GM18519 (cell line): Measurements from ENCODE around the gene TAPBP.

Experiments
- ATAC-seq: cut with Tn5 transposase; IDR thresholded peaks from one replicate; pipeline ENCODE4 v1.9.1; 2021; ENCODE audit warnings: mild to moderate bottlenecking, moderate library complexity; ENCODE audit not compliant: unreplicated experiment, low FRiP score

Gene TAPBP

GRCh38 chr6:33249732-33250630 is 63.9 kb downstream of the TAPBP start:
- ATAC-seq, result no peak
